BE2C (cell line): Measurements from ENCODE around the gene CHMP1A. TPM values are rescaled to one million over a fixed set of nuclear protein-coding genes. Genes with fewer than 3 reads are reported as not detected.

Source experiments
- DNase-seq: peaks from one replicate; pipeline ENCODE4 v3.0.0-alpha.2; 2020
- H3K27me3 ChIP-seq: fragments of 250-450 bp; sonication (Bioruptor Pico); 2 replicates; pipeline ENCODE4 v1.5.1; 2020; ENCODE audit warnings: mild to moderate bottlenecking
- H3K36me3 ChIP-seq: fragments of 250-450 bp; sonication (Bioruptor Pico); 2 replicates; pipeline ENCODE4 v1.5.1; 2020; ENCODE audit warnings: mild to moderate bottlenecking
- H3K4me1 ChIP-seq: fragments of 250-450 bp; sonication (Bioruptor Pico); 2 replicates; pipeline ENCODE4 v1.5.1; 2020
- H3K4me3 ChIP-seq: 2 replicates; pipeline ENCODE4 v1.5.1; 2011; ENCODE audit warnings: low read depth, low read length
- H3K9me3 ChIP-seq: fragments of 250-450 bp; sonication (Bioruptor Pico); 2 replicates; pipeline ENCODE4 v1.5.1; 2020
- polyA plus RNA-seq: library from polyadenylated mRNA; unstranded; fragments of >200 nt; gene quantifications from one replicate; pipeline ENCODE4 v1.2.1, GENCODE V29; 2012; ENCODE audit warnings: low read depth, missing spikeins; ENCODE audit not compliant: insufficient read length, insufficient read depth
- TF ChIP-seq, protein P1 (sequence below): IDR thresholded peaks from 2 replicates; pipeline ENCODE4 v1.5.1; 2012; ENCODE audit warnings: mild to moderate bottlenecking, low read depth, low read length

CHMP1A gene
- polyA plus RNA-seq, result 99.0 TPM

DNA sequence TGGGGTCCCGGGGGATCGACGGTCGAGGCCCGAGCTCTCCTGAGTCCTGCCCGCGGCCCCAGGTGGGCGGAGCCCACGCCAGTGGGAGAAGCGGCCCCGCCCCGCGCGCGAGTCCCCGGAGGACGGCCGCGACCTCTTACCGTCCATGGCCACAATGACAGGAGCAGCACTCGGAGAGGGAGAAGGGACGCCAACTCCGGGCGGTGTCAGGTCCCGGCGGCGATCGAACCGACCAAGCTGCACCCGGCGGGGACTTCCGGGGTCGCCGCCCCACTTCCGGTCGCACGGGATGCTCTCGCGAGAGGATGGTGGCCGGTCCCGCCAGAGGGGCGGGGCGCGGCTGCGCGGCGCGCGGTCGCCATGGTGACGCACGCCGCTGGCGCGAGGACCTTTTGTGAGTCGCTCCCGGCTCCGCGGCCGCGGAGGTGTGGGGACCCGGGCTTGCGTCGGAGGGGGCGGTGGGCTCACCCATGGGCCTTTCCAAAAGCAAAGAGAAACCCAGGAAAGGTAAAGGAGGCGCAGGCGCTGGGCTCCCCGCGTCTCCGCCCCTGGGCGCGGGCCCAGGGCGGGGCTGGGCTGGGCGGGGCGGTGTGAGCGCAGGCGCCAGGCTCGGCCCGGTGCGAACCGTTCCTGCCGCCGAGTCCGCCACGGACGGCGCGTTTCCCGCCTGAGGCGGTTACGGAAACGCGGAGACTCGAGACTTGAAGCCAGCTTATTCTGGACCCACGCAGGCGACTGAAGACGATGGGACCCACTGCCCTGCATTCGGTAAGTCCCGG is at the start of gene CHMP1A, which contains the start of gene SPATA33:
Gene CHMP1A (minus strand): TSS at position 267 of the 779 bp plus-strand sequence. CDS start 120 bp downstream, at position 147.
Gene SPATA33 (plus strand): TSS at position 395 of the 779 bp plus-strand sequence. CDS start 76 bp downstream, at position 471.
- H3K36me3 ChIP-seq, result peaks cover 17% of the 10 kb centered on the region
- peak within 1 kb of the TSS; percentile 94 for H3K4me3 ChIP-seq
- no peaks in the 10 kb centered on the region for H3K9me3 ChIP-seq
- DNase-seq, result peak; percentile 94
- H3K27me3 ChIP-seq, result no peaks in the 10 kb centered on the region
- TF ChIP-seq, protein P1, sequence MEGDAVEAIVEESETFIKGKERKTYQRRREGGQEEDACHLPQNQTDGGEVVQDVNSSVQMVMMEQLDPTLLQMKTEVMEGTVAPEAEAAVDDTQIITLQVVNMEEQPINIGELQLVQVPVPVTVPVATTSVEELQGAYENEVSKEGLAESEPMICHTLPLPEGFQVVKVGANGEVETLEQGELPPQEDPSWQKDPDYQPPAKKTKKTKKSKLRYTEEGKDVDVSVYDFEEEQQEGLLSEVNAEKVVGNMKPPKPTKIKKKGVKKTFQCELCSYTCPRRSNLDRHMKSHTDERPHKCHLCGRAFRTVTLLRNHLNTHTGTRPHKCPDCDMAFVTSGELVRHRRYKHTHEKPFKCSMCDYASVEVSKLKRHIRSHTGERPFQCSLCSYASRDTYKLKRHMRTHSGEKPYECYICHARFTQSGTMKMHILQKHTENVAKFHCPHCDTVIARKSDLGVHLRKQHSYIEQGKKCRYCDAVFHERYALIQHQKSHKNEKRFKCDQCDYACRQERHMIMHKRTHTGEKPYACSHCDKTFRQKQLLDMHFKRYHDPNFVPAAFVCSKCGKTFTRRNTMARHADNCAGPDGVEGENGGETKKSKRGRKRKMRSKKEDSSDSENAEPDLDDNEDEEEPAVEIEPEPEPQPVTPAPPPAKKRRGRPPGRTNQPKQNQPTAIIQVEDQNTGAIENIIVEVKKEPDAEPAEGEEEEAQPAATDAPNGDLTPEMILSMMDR, result no peak
- no peaks in the 10 kb centered on the region for H3K4me1 ChIP-seq

DNA sequence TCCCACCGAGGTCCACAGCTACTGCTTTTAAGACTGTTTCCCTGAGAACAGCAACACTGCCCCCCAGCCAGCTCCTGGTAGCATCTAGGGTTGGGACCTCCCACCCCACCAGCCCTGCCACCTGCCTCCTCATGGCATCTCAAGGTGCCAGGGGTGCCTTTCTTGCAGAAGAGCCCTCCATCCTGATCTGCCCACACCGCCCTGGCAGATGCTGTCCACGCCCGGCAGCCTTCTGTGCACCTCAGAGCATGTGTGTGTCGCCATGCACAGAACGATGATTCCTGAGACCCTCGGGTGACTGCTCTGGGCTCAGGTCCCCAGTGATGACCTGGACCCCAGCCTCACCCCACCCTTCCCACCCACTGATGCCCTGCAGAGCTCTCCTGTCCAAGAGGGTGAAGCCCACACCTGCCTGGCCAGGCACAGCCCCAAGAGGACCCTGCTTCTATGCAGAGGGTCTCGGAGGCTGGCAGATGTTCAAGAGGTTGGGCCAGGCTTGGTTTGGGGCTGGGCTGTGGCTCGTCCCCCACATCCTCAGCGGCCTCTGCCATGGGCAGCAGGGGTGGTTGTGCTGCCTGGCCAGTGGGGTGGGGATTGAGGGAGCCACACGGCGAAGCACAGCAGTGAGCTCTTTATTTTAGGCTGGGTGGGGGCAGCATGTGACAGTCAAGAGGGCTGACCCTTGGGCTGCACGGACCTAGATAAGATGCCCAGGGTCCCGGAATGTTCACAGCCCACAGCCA is 49.2 kb upstream of the CHMP1A start:
- H3K4me3 ChIP-seq, result peak overlapping the region; percentile 35

DNA sequence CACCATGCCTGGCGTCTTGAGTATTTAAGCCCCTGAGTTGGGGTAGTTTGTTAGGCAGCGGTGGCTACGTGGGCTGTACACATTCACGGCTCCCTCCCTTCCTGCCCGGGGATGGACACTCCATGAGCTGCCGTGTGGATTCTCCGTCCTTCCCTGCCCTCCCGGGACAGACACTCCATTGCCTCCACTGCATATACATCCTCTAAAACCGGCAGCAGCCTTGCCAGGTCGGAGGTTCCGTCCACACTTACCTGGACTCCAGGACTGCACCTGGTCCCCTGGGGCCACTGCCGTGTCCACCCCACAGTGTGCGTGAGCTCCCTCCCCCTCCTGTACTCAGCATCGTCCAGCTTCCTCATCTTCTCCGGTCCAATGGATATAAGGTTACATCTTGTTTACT is 47.5 kb upstream of the CHMP1A start:
- TF ChIP-seq, protein P1, result no peak
- Histone ChIP-seq H3K27me3 (no peaks in the 10 kb centered on the region), H3K36me3 (no peaks in the 10 kb centered on the region), H3K4me1 (peaks cover 4% of the 10 kb centered on the region; the same call in 1 of the 2 replicates), H3K9me3 (no peaks in the 10 kb centered on the region), H3K4me3 (no peak overlapping the region)
- no peak for DNase-seq

More for the DNA sequence above, 49.2 kb upstream of the CHMP1A start:
- no peaks in the 10 kb centered on the region for H3K36me3 ChIP-seq
- H3K4me1 ChIP-seq, result peaks cover 3% of the 10 kb centered on the region; the same call in 1 of the 2 replicates
- H3K9me3 ChIP-seq, result no peaks in the 10 kb centered on the region
- H3K27me3 ChIP-seq, result no peaks in the 10 kb centered on the region
- no peak for DNase-seq
- TF ChIP-seq, protein P1, result no peak

DNA sequence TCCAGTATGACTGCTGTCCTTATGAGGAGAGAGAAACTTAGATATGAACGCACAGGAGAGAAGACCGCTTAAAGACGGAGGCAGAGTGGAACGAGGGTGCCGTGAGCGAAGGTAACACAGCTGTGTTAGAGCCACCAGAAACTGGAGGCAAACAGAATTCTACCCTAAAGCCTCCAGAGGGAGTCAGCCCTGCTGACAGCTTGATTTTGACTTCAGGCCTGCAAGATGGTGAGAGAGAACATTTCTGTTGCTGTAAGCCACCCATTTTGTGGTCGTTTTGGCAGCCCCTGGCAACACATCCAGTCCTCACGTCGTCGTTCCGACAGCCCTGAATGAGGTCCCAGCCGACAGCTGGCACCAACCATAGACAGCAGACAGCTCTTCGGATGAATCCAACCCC is 46.8 kb upstream of the CHMP1A start:
- no peaks in the 10 kb centered on the region for H3K36me3 ChIP-seq
- TF ChIP-seq, protein P1, result no peak
- H3K27me3 ChIP-seq, result no peaks in the 10 kb centered on the region
- H3K4me3 ChIP-seq, result no peak overlapping the region
- peaks cover 7% of the 10 kb centered on the region for H3K4me1 ChIP-seq
- DNase-seq, result no peak
- no peaks in the 10 kb centered on the region for H3K9me3 ChIP-seq

DNA sequence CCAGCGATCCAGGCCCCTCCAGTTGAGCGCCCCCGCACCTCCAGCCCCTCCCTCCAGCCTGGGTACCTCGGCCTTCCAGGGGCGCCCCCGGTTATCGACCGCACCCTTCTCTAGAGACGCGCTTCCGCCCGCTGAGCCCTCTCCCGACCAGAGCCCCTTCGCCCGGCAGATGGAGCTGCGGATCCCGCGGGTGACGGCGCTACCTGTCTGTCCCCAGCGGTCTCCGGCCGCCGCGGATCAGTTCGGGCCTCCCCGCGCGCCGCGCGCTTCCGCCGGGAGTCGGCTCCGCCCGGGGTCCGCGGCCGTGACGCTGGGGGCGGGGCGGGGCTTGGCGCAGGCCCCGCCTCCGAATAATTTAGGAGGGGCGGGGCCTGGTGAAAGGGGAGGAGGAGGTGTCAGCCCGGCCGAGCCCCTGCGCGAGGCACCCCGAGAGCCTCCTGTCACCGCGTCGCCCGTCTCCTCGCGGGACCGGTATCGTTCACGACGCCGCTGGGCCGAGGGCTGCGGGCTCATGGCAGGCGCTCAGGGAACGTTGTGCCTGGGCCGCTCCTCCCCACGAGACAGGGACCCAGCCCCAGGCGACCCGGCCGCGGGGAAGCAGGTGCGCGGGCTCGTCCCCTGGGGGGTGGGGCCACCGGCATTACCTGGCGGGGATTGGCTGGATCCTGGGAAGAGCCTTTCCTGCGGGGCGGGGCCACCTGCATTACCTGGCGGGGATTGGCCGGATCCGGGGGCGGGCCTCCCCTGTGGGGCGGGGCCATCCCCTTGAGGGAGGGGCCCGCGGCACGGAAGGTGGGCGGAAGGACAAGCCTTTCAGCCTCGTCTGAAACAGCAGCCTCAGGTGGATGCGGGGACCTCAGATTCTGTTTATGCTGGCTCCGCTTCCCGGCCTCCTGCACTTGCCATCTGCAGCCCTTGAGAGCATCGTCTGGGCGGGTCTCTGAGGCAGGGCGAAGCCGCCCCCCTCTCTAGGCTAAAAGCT is 44.2 kb upstream of the CHMP1A start, which contains the start of gene SPATA2L:
Gene SPATA2L (minus strand): TSS at position 281 of the 982 bp plus-strand sequence. CDS start 473 bp downstream, outside the sequence.
- DNase-seq, result peak; percentile 97
- TF ChIP-seq, protein P1, result 0 out of 2 replicates have a peak, but pooled peaks have one; percentile 18
- H3K4me1 ChIP-seq, result peaks cover 21% of the 10 kb centered on the region
- H3K4me3 ChIP-seq, result peak within 1 kb of the TSS; percentile 66
- peaks cover 6% of the 10 kb centered on the region for H3K36me3 ChIP-seq
- no peaks in the 10 kb centered on the region for H3K9me3 ChIP-seq
- no peaks in the 10 kb centered on the region for H3K27me3 ChIP-seq
